HG03025 (cell line): ENCODE data around the gene DSCAM.

Source experiments
- ATAC-seq: cut with Tn5 transposase; IDR thresholded peaks from one replicate; pipeline ENCODE4 v1.9.1; 2021; ENCODE audit warnings: mild to moderate bottlenecking, moderate library complexity; ENCODE audit not compliant: unreplicated experiment, low FRiP score

Gene DSCAM

DNA sequence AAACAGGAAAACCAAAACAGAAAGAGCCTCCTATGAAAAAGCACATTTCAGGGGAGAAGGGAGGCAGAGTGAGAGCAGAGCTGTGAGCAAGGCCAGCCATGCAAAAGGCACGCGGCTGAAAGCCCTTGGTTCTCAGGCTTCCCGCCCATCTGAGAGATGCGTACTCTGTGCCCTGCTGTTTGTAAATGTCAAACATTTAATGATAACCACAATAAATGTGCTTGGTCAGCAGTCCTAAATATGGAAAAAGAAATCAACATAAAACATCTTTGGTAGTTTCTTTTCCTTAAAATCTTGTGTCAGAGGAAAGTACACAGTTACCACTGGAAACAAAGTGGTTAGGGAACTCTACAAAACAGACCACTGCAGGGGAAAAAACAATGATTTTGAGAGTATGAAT, 283.1 kb downstream of the DSCAM start:
- no peak for ATAC-seq

DNA sequence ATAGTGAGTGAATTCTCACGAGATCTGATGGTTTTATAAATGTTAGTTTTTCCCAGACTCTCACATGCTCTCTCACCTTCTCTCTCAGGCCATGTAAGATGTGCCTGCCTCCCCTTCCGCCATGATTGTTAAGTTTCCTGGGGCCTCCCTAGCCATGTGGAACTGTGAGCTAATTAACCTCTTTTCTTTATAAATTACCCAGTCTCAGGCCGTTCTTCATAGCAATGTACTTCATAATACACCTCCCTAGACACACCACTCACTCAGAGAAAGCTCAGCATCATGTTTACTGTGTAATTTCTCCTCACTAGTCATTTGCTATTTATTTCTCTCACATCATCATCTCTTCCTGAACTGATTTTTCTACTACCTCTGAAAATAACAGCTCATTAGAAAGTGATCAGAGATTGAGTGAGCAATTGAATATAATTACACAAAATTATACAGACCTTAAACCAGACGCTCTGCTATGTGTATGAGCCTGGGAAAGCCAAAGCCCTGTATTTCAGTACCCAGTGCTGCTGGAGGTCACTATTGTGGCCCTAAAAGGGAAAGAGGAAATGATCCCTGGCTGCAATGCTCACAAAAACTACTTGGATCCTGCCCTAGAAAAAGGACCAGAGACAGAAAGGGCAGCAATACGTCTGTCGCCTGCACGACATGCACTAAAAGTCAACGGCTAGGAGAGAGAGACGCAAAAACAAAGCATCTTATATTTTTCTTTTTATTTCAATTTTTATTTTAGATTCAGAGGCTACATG, 284.5 kb downstream of the DSCAM start:
- no peak for ATAC-seq

DNA sequence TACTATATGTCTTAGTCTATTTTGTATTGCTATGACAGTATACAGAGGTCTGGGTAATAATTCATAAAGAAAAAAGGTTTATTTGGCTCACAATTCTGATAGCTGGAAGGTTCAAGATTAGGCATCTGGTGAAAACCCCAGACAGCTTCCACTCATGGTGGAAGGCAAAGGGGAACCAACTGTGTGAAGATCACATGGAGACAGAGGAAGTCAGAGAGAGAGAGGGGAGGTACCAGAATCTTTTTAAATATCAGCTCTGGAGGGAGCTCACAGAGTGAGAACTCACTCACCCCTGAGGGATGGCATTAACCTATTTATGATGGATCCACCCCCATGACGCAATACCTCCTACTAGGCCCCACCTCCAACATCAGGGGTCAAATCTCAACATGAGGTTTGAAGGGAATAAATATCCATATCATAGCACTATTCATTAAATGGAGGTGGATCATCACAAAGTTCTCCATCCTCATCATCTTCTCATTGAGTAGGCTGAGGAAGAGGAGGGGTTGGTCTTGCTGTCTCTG, 290.5 kb downstream of the DSCAM start:
- ATAC-seq = no peak

DNA sequence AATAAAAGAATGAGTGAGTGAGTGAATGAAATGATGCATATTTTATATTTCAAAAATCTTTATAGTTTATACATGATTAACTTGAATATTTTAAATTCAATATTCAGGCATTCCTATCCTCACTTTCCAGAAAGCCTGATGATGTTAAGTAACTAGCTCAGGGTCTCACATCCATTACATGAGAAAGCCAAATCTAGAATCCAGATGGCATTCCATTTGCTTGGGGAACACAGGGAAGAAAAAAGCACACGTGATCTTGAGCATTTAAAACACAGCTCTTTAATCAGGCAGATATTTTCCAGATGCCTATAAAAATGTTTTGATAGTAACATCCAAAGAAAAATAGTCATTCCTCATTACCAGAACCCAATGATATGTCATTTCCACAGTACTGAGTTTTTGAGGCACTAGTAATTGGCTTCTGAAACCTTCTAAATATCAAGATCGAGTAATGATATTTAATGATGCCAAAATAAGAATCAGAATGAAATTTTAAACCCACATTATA, 291.9 kb downstream of the DSCAM start:
- no peak for ATAC-seq

DNA sequence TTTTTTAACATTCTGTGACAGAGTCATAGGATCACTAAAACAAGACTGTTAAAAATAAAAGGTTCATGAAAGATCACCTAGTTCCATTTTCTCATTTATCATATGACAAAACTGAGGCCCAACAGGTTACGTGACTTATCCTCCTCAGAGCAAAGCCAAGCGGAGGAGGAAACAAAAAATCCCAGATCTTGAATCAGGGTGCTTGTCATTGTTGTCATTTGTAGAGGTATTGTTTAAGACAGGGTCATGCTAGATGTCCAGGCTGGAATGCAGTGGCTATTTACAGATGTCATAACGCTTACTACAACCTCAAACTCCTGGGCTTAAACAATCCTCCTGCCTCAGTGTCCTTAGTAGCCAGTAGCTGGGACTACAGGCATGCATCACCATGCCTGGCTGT, 293.2 kb downstream of the DSCAM start:
- no peak for ATAC-seq

DNA sequence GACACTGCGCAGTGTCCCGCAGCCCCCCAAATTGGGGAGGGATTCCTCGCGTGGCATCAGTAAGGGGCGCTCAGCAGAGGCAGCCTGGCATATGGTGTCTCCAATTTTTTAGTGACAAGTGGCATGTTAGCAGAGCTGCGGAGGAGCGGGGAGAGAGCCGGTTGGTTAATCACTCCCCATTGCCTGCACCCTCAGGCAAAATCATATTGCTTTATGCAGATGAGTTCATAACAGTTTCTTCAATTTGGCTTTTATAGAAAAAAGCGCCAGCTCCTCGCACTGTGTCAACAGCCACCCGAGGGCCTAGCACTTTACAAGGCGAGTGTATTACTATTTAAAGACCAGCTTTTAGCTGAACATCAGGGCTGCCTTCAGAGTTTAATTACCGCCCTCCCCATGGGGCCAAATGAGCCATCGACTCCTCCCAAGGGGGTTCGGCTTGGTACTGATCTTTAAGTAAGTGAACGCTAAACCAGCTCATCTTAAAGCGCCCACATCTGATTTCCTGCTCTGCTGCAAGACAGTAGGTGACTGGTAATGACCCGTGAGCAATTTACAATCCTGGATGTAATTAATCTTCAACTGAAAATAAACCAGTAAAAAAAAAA, 298.9 kb downstream of the DSCAM start:
- ATAC-seq = no peak

DNA sequence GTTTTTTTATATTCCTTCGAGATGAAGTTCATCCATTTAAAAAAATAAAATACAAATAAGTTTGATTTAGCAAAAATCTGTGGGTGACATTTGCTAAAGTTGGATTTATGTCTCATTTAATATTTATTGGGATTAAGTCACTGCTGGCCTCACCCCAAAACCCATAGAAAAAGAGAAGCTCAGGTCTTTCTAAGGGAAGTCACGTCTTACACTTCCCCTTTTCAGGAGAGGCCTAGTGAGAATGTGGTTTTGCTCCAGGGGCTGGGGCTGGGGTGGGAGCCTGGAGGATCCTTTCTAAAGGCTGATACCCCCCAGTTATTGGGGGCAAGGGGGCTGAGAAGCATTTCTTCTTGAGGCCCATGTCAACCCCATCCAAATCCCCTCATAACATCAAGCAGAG, 300.3 kb downstream of the DSCAM start:
- ATAC-seq = no peak

DNA sequence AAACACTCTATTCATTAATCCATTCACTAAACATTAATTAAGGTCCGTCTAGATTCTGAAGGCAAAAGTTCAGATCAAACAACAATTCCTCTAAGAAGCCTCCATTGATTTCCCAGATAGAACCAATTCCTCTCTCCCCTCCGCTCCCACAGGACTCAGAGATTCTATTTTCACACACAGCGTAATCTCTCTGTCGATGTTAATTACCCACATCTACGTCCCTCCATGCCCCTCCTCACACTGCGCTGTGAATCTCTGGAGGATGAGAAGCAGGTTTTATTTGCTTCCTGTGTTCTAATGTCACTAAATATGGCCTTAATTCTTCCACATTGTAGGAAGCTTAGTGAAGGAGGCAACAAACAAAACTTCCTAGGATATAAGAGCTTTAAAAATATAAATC, 306.7 kb downstream of the DSCAM start:
- ATAC-seq = no peak

DNA sequence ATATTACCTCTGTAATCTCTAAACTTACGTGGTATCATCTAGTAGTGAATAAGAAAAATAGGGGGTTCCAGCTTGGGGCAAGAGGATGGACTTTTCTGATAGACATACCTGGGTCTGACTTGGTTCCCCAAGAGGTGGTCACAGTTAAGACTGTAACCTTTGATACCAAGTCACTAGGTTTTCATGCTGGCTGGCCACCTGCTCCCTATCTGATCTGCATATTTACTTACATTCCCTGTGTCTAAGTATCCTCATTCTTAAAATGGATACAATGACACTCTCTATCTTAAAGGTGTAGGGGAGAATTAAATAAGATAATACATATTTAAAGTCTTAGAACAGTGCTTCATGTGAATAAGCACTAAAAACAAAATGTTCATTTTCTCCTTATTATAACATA, 312.1 kb downstream of the DSCAM start:
- ATAC-seq = no peak

DNA sequence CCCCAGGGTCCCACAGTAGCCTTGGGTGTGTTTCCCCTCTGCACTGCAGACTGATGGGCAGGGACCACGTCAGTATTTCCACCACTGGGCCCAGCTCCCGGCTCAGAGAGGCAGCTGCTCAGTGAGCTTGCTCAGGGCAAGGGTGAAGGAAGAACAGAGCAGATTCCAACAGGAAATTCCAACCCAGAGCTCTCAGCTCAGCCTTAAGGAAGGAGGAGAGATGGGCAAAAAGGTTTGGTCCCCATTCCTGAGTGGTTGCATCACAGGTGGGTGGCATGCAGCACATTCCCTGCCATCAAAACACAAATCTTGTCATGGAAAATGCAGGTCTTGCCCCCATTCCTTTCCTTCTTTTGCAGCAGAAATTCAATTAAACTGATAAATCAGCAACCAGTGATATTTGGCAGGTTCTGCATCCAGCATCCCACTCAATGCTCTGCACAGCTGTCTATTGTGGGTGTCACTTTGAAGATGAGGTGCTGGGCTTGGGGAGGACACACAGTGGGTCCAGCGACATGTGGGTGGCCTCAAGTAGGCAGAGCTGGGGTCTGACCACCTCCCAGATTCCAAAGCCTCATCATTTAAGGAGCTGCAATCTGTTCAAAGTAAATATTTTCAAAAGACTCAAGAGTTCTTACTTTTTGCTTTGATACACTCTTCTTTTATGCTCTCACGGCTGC, 315.4 kb downstream of the DSCAM start:
- no peak for ATAC-seq

DNA sequence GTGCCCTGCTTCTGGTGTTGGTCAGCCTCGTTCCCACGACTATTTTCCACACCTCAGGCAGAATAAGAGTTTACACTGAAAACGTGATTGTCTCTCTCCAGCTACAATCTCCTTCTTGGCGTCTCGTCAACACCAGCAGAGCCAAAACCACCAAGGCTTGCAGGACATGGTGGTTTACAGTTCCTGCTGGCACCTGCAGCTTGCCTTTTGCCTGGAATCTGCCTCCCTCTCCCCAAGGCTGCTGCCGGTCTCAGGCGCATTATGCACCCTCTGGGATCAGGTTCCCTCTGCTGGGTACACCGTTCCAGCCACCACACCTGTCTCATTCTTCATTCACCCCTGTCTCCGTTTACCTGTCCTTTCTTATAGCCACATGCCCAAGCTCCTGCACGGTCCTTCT, 315.9 kb downstream of the DSCAM start:
- ATAC-seq = no peak

DNA sequence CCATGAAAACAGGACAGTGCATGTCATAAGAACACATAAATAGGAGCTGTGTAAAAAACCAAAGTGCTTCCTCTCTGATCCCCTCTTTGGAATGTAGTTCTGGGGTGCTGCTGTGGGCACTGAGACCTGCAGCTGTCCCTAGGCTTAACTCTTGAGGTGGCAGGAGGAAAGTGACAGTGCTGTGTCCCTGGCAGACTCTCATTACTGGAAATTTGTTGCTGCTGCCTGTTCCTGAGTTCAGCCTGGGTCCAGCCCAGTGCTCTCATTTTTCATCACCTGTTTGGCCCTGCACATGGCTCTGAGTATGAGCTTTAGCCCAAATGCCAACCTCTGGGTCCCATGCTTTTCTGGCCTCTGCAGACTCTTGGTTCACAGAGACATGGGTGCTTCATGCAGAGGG, 329.3 kb downstream of the DSCAM start:
- no peak for ATAC-seq

DNA sequence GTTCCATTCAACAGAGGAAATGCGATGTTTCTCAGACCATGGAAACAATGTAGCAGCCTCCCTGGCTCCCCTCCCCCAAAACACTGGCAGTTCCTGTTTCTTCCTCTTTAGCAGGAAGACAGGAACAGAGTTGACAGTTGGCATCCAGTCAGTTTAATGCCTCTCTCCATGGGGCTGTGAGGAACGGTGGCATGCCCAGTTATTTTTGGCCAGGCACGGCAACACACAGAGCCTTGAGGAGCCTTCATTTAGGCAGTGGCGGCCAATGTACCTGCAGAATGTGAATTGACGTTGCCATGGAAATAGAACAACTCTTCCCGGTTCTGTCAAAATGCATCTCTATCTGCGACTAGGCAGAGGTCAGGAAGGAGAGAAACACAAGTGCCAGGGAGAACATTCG, 330.6 kb downstream of the DSCAM start:
- no peak for ATAC-seq

DNA sequence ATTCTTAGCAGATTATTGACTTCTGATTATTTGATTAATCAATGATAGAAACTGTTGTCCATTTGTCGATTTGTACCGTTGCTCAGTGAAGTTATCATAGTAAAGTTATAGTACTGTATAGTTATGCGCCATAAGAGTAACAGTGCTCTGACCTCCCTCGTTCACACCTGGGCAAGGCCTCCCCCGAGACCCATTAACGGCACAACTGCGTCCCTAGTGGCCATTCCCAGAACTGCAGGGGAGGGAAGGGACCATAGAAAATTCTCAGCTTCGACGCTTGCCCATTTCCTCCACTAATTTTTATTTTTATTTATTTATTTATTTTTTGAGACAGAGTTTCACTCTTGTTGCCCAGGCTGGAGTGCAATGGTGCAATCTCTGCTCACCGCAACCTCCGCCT, 334.4 kb downstream of the DSCAM start:
- ATAC-seq = no peak

DNA sequence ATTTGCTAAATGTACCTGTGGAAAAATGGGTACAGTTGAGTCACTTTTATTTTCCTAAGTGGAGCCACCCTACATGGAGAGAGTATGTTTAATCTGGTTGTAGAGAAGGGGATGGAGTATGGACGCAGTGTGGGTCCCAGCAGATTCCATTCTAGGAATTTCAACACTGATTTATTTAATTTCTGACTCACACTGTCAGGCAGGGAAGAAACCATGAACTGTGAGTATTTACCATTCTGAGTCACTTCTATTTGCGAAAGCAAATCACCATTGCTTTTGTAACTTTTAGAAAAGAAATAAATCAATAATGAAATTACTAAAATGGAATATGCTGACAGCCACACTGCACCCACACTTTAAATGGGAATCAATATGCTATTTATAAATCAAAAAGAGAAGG, 339.0 kb downstream of the DSCAM start:
- no peak for ATAC-seq

DNA sequence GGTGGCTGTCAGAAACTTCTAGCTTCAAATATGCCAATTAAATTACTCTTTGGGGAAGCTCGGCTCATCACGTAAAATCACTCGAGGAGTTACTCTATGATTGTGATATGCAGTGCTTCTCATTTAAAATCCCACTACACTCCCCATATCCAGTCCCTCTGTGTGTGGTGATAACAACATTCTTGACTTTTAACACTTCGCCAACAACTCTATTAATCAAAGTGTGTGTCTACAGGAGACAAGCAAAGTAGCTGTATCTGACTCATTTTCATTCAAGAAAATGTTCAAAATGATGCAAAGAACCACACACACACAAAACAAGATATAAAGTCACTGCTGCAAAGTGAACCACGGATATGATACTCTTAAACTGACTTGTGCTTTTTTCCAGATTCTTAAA, 341.3 kb downstream of the DSCAM start:
- ATAC-seq = no peak

DNA sequence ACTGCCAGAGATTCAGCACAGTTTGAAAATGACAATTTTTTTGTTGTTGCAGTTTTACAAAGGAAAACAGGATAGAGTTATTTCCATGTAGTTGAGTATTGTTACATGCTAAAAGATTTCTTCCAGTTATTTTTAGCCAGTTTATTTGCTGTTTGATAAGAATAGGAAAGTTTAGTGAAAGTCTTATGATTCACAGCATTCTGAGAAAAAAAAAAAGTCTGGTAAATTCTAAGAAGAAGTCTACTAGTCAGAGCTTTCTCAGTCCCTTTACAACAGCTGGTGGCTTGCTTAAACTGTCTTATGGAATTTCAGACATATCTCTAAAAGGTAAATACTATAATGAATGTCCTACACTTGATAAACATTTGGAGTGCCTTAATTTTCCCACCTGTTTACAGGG, 341.7 kb downstream of the DSCAM start:
- ATAC-seq = no peak

DNA sequence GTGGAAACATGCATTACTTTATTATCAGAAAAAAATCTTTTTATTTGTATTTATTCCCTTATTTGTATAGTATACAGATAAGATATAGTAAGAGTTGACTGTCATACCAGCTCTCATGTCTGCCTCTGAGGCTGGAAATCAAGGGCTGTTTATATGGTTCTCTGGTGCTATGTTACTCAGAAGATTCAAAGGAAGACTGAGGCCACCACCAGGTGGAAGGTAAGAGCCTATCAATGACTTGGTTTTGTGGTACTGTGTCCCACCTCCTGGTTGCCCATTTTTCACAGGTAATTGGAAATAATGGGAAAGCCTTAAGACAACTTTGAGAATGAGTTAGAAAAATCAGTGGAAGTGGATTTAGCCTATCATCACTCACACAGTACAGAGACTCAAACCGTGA, 342.1 kb downstream of the DSCAM start:
- ATAC-seq = no peak

DNA sequence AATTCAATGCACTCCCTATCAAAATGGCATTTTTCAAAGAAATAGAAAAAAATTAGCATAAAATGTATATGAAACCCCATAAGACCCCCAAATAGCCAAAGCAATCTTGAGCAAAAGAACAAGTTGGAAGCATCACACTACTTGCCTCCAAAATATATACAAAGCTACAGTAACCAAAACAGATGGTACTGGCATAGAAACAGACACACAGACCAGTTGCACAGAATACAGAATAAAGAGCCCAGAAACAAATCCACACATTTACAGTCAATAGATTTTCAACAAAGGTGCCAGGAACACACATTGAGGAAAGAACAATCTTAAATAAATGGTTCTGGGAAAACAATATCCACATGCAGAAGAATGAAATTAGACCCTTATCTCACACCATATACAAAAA, 350.8 kb downstream of the DSCAM start:
- ATAC-seq = no peak

DNA sequence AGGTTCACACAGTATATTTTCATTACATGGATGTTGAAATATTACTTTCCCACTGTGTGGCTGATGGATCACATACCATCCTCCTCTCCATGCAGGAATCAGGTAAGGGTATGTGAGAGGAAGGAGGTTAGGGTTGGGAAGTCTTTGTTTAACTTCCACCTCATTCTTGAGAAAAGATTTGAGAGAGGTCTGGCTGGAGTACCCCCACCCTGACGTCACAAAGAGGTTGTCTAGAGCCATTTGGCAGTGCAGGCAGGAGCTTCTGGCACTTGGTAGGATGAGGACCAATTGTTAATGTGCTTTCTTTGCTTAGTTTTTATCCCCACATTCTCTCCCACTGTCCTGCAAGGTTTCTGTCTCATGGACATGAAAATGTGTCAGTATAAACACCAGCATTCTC, 356.6 kb downstream of the DSCAM start:
- no peak for ATAC-seq

DNA sequence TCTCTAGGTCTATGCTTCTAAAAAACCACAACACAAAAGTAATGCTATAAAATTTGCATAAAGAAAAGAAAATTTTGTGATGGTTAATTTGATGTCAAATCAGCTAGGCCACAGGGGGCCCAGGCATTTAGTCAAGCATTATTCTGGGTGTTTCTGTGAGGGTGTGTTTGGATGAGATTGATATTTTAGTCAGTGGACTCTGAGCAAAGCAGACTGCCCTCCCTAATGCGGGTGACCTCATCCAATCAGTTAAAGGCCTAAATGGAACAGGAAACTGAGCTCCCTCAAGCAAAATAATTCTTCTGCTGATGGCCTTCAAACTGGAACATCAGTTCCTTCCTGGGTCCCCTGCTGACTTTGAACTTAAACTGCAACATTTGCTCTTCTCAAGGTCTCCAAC, 358.0 kb downstream of the DSCAM start:
- ATAC-seq = no peak

DNA sequence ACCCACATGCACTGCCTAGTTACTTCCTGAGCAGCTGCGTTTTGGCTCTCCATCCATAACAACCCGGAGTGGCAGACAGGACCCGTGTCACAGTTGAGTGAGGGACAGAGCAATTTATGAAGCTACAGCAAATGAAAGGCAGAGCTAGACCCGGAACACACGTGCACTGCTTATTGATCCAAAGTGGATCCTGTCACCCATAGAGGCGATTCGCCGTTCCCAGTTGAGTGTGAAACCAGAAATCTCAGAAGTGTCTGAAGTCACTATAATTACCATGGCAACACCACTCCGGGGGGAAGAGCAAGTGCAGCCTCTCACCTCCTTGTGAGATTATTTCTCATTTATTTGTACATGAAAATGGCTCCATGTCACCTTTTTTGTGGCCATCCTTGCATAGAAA, 365.2 kb downstream of the DSCAM start:
- ATAC-seq = no peak
